Dermis blood vessel endothelial cell (primary cell): ENCODE data around the gene HYDIN. TPM values are rescaled to one million over a fixed set of nuclear protein-coding genes. Genes with fewer than 3 reads are reported as not detected.
A peak's percentile ranks its signal among the peaks of the same experiment; 100 is the strongest.

Experiments
- DNase-seq: peaks from one replicate; pipeline ENCODE4 v3.0.0; 2010
- total RNA-seq: library from RNA; depleted of rRNA; stranded (reverse); fragments of >200 nt; gene quantifications from 2 replicates; pipeline ENCODE4 v1.2.3, GENCODE V29; 2014

HYDIN gene
- total RNA-seq, 1 donor from 2014 or later, result 0.17 TPM

DNA sequence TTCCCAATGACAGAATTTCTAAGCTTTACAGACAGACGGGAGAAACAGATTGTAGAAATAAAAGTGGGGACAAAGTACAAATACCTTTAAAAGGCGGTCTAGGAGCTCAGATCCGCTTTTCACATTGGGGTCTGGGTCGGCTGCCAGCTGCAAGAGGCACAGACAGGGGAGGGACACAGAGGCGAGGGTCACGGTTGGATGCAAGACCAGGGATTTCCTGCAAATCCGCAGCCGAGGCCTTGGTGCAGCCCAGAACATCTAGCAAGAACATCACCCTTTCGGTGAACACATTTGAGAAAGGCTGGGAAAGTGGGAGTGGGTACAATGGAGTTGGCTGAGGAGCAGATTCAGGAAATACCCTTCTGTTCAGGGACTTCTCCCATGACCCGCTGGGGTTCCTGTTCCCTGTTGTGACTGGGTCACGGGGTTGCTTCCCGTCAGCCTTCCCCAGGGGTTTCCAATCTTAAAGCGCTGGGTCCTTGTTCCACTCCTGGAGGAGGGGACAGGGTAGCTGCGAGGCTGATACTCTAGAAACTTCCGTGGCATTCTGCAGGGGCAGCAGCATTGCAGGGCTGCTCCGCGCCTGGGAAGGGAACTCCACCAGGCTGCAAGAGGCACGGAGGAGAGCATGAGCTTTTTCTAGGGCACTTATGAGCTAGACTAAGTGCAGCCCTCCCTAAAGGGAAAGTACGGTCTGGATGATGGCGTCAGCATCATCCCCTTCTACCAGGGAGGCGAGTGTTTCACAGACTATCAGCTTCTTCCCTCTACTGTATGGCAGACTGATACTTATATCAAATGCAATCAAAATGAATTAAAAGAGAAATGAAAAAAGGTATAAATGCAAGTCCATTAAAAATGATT, 445.6 kb downstream of the HYDIN start:
- no peak for DNase-seq

GRCh38 chr16:70782237-70782636, 448.3 kb downstream of the HYDIN start:
- no peak for DNase-seq

- no peak for DNase-seq
Measured at GRCh38 chr16:70781800-70782199, 448.7 kb downstream of the HYDIN start.

GRCh38 chr16:70780546-70780945, 450.0 kb downstream of the HYDIN start:
- no peak for DNase-seq

GRCh38 chr16:70779361-70779760, 451.2 kb downstream of the HYDIN start:
- no peak for DNase-seq

DNA sequence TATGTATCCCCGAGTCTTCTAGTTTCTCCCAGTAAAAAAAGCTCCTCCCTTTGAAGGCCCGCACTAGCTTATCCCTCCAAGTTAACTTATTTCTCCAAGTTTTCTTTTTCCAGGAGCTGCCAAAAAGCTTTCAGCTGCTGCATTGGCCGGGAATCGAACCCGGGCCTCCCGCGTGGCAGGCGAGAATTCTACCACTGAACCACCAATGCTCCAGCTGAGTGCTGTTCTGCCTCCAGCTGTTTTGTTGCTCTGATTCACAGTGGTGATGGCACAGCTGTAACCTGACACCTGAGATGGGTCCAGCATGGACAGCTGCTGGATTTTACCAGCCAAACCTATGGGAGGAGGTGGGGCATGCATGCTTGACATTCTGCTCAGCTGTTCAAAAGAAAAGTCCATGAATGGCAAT, 451.6 kb downstream of the HYDIN start:
- DNase-seq, result peak; percentile 10

GRCh38 chr16:70777973-70778406, 452.5 kb downstream of the HYDIN start:
- DNase-seq, result no peak

- DNase-seq, result no peak
Measured at GRCh38 chr16:70777496-70777895, 453.0 kb downstream of the HYDIN start.

DNA sequence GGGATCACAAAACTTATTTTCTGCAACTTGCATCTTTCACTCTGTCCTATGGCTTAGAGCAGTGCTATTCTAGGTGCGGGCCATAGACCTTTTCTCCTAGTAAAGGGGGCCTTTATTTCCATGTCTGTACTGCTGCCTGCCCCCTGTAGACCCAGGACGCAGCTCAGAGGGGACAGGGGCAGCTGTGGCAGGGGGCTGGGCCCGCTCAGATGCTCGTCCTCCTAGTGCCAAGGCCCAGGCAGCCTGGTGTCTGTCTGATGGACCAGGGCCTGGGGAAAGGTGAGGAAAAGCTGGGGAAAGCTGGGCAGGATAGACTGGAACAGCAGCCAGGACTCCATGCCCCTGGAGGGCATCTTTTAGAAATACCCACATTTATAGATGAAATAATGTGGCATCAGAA, 455.1 kb downstream of the HYDIN start:
- DNase-seq, result no peak

GRCh38 chr16:70774261-70774660, 456.3 kb downstream of the HYDIN start:
- no peak for DNase-seq

DNA sequence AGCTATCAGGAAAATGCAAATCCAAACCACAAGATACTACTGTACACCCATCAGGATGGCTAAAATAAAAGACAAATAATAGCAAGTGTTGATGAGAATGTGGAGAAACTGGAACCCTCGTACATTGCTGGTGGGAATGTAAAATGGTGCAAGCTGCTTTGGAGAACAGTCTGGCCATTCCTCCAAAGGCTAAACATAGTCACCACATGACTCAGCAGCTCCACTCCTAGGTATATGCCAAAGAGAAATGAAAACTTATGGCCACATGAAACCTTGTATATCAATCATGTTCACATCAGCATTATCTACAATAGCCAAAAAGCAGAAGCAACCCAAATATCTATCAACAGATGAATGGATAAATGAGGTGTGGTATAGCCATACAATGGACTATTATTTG, 458.0 kb downstream of the HYDIN start:
- no peak for DNase-seq

- peak; percentile 77 for DNase-seq
Measured at GRCh38 chr16:70770626-70771552, 459.6 kb downstream of the HYDIN start.

- DNase-seq, result no peak
Measured at GRCh38 chr16:70770291-70770625, 460.3 kb downstream of the HYDIN start.

DNA sequence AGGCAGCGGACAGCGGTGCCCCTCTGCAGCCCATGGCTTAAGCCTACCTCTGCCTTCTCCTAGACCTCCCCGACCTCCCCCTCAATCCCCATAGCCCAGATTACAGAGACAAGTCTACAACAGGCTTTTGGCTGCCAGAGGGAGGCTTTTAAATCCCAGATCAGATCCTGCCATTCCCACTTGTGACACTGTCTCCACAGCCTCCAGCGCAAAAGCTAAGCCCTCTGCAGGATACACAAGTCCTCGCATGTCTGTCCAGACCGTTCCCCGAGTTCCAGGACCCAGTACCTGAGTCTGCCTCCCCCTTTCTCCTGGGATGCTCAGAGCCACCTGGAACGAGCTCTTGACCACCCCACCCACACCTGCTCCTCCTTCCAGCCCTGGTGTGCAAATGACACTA, 460.8 kb downstream of the HYDIN start:
- no peak for DNase-seq

GRCh38 chr16:70769131-70769530, 461.4 kb downstream of the HYDIN start:
- no peak for DNase-seq

- no peak for DNase-seq
Measured at GRCh38 chr16:70768203-70768580, 462.3 kb downstream of the HYDIN start.

GRCh38 chr16:70767377-70768202, 462.9 kb downstream of the HYDIN start:
- no peak for DNase-seq

DNA sequence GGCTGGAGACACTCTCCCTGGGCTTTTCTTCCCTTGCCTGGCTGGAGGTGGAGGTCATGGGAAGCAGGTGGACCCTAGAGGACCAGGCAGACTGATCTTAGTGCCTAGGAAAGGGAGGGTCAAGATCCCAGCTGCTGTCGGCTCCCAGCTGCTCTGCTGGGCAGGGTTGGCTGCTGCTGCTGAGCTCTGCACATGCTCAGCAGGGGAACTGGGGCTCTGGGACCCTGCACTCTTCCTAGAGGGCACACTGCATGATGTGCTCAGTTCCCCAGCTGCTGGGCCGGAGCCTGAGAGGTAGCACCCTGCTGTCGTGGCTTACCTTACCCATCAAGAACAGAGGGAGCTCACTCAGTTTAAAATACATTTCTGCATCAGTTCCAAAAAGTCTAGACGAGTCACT, 463.9 kb downstream of the HYDIN start:
- DNase-seq, result no peak

GRCh38 chr16:70766176-70766575, 464.3 kb downstream of the HYDIN start:
- DNase-seq, result no peak

- no peak for DNase-seq
Measured at GRCh38 chr16:70765491-70765890, 465.0 kb downstream of the HYDIN start.

DNA sequence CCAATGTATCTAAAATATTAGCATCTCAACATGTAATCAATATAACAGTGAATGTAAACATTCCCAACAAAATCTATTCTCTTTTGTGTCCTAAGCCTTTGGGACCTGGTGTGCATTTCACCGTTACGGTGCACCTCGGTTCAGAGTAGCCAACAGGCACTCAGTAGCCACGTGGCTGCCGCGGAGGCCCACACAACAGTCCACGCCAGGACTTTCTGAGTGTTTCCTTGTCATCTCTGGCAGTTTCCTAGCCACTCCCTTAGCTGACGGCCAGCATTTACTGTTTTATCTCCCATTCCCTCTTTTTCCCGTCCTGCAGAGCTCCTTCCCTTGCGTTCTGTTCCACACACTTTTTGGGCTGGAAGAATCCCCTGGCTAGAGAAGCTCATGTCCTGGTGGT, 465.9 kb downstream of the HYDIN start:
- DNase-seq, result no peak

DNA sequence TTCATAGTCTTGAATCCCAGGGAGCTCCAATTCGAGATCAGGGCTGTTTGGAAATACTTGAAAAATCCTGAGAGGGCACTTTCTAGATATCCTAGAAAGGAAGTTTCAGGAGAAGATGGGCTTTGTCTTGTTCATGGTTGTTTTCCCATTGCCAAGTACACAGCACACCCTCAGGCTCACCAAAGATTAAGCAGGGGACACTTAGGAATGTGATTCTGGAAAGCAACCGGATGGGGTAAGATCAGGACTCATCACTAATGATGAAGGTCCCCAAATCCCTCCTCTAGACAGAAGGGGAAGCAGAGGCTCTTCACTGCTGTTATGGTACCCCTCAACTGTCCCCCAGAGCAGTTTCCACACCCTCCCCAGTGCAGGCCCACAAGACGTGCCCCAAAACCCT, 470.3 kb downstream of the HYDIN start:
- DNase-seq, result no peak

DNA sequence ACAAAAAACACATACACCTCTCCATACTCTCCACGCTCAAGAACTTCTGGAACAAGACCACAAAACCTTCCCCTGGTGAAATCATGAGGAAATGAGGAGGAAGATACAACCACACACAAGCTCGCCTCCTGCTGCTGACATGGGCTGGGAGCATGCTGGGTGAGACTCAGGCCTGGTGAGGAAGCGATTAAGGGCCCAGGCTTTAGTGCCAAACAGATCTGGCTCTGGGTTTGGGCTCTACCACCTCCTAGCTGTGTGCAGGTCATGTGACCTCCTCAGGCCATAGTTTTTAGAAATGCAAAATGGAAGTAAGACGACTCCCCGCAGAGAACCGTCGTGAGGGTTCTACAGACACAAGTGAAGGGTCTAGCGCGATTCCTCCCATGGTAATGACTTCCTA, 470.9 kb downstream of the HYDIN start:
- DNase-seq, result no peak
